ENCODE data around the gene SREBF1.
A peak's percentile ranks its signal among the peaks of the same experiment; 100 is the strongest.
"Not testable (repeated sequence)": the region's sequence is repeated elsewhere in the genome, so short reads cannot be mapped to it uniquely, and the experiment has no call there.

SREBF1 gene

GRCh38 chr17:17808200-17808599 lies 28.6 kb downstream of the SREBF1 start:
- intact Hi-C loops (cut with DNase I); DNase-seq: not testable (repeated sequence)

DNA sequence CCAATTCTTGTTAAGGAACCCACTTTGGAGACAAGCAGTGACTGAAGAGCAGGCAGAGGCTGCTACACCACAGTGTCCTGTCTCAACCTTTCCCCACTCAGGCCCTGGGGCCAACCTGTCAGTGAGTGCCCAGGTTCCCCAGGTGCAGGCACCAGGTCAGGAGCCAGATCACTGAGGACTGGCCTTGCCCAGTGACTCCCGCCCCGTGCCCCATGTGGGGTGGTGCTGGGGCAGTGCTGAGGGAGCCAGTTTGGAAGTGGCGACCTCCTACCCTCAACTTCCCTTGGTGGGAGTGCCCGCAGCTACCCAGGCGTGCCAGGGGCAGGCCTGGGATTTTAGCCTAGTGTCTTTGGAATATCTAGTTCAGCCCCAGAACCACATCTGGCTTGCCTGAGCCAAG lies 29.3 kb downstream of the SREBF1 start:
- intact Hi-C loops (cut with DNase I), result no loop called here
- no peak for DNase-seq

- no peak for DNase-seq
- intact Hi-C loops (cut with DNase I), result no loop called here
Measured at GRCh38 chr17:17806611-17807274, 30.0 kb downstream of the SREBF1 start.

DNA sequence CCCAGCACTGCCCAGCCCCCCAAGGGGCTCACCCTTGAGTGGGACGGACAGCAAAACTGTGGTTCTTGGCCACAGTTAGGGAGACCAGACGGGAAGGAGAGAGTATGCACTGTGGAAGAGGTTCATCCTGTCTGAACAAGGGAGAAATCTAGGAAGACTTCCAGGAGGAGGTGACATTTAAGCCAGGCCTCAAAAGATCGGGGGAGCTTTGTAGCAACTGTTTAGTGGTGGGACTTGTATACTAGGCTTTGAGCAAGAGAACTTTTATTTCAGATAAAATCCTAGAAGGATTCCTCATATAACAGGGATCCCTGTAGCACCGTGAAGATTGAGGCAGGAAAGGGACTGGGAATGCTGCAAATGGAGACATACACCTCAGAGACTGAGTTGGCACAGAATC lies 30.8 kb downstream of the SREBF1 start:
- no peak for DNase-seq
- intact Hi-C loops (cut with DNase I), result no loop called here

GRCh38 chr17:17805575-17805974 lies 31.2 kb downstream of the SREBF1 start:
- DNase-seq, result no peak
- intact Hi-C loops (cut with DNase I), result no loop called here

DNA sequence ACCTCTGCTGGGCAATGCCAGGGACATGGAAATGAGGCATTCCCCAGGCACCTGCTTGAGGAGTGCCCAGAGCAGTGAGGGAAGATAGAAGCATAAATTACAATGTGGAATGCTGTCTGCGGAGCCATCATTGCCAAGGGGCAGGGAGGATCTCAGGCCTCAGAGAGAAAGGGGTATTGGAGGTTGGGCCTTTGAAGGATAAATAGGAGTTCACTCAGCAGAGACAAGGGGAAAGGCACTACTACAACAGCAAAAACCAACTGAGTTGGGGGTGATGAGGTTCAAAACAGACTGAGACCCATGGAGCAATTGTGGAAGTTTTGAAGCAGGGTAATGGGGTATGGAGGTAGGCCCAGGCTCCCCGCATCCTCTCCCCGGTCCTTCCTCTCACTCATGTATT lies 32.8 kb downstream of the SREBF1 start:
- intact Hi-C loops (cut with DNase I), result no loop called here
- no peak for DNase-seq

DNA sequence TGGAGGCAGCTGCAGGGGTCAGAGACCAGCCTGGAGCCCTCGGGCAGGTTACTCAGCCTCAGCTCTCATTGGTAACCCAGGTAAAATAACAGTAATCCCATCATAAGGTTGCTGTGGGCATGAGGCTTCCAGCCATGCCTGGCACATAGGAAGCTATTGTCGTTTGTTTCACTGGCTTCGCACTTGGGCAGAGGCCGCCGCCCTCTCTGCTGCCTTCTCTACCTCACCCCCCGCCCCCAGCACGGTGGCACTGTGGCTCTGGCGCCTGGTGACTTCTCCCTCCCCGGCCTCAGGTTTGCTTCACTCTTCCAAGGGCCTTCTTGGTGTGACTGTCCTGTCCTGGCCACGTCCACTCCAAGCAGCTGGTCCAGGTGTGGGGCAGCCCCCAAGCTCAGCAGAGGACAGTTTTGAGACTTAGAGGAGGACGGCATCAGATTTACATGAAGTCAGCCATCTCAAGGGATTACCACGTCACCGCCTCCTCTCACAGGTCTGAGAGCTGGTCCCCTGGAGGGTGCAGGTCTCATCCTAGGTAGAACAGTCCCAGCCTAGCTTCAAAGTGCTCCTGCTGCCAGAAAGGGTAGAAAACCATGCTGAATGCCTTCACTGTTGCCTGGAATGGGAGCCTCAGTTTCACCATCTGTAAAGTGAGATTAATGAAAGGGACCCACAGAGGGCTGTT lies 34.8 kb downstream of the SREBF1 start:
- DNase-seq, result peak in 7 of 42 donors; percentile 51 to 76 (median 62)
- intact Hi-C loops (cut with DNase I), result no loop called here

- intact Hi-C loops (cut with DNase I), result no loop called here
- no peak for DNase-seq
Measured at GRCh38 chr17:17800504-17801021, 36.2 kb downstream of the SREBF1 start.

GRCh38 chr17:17798573-17799255 lies 38.1 kb downstream of the SREBF1 start:
- no peak for DNase-seq
- intact Hi-C loops (cut with DNase I), result no loop called here

GRCh38 chr17:17798010-17798556 lies 38.7 kb downstream of the SREBF1 start:
- intact Hi-C loops (cut with DNase I), result no loop called here
- no peak for DNase-seq

DNA sequence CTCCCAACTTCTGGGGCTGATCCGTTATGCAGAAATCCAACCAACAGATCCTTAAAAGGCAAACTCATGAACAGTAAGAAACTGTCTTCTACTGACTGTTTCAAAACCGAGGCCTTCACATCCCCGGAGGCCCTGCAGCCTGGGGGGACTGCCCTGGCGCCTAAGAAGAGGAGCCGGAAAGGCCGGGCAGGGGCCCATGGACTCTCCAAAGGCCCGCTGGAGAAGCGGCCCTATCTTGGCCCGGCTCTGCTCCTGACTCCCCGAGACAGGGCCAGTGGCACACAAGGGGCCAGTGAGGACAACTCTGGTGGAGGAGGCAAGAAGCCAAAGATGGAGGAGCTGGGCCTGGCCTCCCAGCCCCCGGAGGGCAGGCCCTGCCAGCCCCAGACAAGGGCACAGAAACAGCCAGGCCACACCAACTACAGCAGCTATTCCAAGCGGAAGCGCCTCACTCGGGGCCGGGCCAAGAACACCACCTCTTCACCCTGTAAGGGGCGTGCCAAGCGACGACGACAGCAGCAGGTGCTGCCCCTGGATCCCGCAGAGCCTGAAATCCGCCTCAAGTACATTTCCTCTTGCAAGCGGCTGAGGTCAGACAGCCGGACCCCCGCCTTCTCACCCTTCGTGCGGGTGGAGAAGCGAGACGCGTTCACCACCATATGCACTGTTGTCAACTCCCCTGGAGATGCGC lies 39.5 kb downstream of the SREBF1 start:
- intact Hi-C loops (cut with DNase I), result no loop called here

GRCh38 chr17:17796787-17797061 lies 40.1 kb downstream of the SREBF1 start:
- intact Hi-C loops (cut with DNase I), result no loop called here
- no peak for DNase-seq

More for the DNA sequence above, 39.5 kb downstream of the SREBF1 start:
- no peak for DNase-seq

- no peak for DNase-seq
Measured at GRCh38 chr17:17795946-17796786, 40.6 kb downstream of the SREBF1 start.

DNA sequence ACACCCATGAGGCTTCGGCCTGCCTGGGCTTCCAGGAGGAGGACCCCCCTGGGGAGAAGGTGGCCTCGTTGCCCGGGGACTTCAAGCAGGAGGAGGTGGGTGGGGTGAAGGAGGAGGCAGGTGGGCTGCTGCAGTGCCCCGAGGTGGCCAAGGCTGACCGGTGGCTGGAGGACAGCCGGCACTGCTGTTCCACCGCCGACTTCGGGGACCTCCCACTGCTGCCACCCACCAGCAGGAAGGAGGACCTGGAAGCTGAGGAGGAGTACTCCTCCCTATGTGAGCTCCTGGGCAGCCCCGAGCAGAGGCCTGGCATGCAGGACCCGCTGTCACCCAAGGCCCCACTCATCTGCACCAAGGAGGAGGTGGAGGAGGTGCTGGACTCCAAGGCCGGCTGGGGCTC lies 41.5 kb downstream of the SREBF1 start:
- DNase-seq, result no peak
- intact Hi-C loops (cut with DNase I), result no loop called here

More at GRCh38 chr17:17795946-17796786, 40.6 kb downstream of the SREBF1 start:
- intact Hi-C loops (cut with DNase I), result no loop called here

GRCh38 chr17:17794382-17794781 lies 42.4 kb downstream of the SREBF1 start:
- intact Hi-C loops (cut with DNase I), result no loop called here
- peak in 1 of 42 donors; percentile 2 for DNase-seq

DNA sequence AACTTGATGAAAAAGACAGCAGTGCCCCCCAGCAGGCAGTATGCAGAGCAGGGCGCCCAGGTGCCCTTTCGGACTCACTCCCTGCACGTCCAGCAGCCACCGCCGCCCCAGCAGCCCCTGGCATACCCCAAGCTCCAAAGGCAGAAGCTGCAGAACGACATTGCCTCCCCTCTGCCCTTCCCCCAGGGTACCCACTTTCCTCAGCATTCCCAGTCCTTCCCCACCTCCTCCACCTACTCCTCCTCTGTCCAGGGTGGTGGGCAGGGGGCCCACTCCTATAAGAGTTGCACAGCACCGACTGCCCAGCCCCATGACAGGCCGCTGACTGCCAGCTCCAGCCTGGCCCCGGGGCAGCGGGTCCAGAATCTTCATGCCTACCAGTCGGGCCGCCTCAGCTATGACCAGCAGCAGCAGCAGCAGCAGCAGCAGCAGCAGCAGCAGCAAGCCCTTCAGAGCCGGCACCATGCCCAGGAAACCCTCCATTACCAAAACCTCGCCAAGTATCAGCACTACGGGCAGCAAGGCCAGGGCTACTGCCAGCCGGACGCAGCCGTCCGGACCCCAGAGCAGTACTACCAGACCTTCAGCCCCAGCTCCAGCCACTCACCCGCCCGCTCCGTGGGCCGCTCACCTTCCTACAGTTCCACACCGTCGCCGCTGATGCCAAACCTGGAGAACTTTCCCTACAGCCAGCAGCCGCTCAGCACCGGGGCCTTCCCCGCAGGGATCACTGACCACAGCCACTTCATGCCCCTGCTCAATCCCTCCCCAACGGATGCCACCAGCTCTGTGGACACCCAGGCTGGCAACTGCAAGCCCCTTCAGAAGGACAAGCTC lies 43.2 kb downstream of the SREBF1 start:
- DNase-seq, result peak in 12 of 42 donors; percentile 17 to 67 (median 47)
- intact Hi-C loops (cut with DNase I), result no loop called here

DNA sequence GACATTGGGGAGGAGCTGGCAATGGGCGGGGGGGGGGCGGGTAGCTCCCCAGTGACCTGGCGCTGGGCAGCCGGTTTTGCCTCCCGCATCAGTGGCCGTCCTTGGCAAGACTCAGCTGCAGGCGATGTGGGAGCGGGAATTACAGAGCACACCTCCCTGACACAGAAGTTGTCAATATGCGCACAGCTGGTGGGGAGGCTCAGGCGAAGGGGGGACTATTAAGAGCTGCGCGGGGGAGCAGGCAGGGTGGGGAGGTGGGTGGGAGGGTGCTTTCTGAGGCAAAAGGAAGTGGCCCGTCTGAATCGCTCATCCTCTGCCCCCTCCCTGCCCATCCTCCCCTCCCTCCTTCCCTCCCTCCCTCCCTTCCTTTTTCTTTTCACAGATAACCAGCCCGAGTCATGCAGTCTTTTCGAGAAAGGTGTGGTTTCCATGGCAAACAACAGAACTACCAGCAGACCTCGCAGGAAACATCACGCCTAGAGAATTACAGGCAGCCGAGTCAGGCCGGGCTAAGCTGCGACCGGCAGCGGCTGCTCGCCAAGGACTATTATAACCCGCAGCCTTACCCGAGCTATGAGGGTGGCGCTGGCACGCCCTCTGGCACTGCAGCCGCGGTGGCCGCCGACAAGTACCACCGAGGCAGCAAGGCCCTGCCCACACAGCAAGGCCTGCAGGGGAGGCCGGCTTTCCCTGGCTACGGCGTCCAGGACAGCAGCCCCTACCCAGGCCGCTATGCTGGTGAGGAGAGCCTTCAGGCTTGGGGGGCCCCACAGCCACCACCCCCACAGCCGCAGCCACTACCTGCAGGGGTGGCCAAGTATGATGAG lies 44.0 kb downstream of the SREBF1 start:
- peak in 36 of 42 donors; percentile 48 to 84 (median 67) for DNase-seq
- intact Hi-C loops (cut with DNase I), result no loop called here
